Mononuclear cell (primary cell): ENCODE results near the gene CARD11. TPM values are rescaled to one million over a fixed set of nuclear protein-coding genes. Genes with fewer than 3 reads are reported as not detected.

ENCODE experiments used
- H3K27me3 ChIP-seq: 2 replicates; pipeline ENCODE4 v1.6.0; 2011; ENCODE audit warnings: low read length, control low read depth; ENCODE audit not compliant: insufficient read depth
- H3K4me1 ChIP-seq: 2 replicates; pipeline ENCODE4 v1.5.1; 2011; ENCODE audit warnings: mild to moderate bottlenecking, low read length, control low read depth; ENCODE audit not compliant: insufficient read depth
- H3K4me3 ChIP-seq: 2 replicates; pipeline ENCODE4 v1.5.1; 2011; ENCODE audit warnings: mild to moderate bottlenecking, low read length, moderate library complexity
- H3K9me3 ChIP-seq: 2 replicates; pipeline ENCODE4 v1.5.1; 2011; ENCODE audit warnings: low read depth, mild to moderate bottlenecking, control low read depth, low read length
- total RNA-seq: library from RNA; depleted of rRNA; stranded (reverse); fragments of >200 nt; gene quantifications from one replicate; pipeline ENCODE4 v1.2.3, GENCODE V29; 2012

CARD11 gene
- total RNA-seq, 1 donor = 39.1 TPM

DNA sequence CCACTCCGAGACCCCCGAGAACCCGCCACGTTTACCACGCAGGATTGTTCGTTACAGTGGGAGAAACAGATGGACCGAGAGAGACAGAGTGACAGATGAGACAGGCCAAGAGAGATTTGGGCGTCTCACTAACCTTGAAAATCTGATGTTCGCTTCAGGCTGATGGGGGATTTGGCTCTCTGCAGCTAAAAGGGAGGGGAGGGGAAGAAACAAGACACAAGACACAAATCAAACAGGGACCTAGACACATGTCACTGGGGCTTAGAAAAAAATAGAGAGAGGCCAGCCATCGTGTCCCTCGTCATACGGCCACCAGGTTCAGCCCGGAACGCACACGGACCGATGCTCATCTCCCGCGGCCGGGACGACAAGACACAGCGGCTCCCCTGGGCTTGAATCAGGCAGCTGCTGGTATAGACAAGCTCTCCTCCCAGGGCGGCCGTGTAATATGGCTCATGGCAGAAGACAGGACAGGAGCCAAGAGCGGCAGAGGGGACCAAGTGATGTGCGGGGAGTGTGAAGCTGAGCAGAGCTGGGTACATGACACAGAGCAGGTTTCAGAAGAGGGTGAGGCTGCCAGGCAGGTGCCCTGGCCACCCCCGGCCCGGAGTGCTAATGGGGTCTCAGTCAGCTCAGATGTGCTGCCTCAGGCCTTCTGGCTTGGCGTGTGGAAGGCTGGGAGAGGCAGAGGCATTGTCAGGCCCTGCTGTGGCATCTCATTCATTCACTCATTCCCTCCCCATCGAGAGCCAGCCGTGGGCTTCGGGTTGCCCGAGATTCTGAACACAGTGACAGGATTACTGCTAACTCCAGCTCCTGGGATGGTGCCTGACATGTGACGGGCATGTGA, 111.0 kb downstream of the CARD11 start:
- Histone ChIP-seq H3K27me3 (no peaks in the 10 kb centered on the region), H3K4me3 (no peak overlapping the region), H3K9me3 (no peaks in the 10 kb centered on the region), H3K4me1 (no peaks in the 10 kb centered on the region)

DNA sequence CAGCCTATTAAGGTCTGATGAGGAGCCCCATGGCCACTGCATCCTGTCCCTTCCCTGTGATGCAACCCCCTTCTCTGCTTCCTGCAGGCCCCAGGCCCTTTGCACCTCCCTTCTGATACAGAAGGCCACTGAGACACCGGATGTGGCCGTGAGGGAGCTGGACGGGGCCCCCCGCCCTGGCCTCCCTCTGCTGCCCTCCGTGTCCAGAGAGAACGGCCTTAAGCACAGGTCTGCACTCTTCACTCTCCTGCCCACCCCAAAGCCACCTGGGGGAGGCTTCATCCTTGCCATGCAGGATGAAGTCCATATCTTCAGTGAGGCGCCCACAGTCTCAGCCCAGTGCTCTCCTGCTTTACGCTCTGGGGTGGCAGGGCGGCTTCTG, 112.6 kb downstream of the CARD11 start:
- no peaks in the 10 kb centered on the region for H3K4me1 ChIP-seq
- H3K27me3 ChIP-seq = no peaks in the 10 kb centered on the region
- H3K4me3 ChIP-seq = no peak overlapping the region
- no peaks in the 10 kb centered on the region for H3K9me3 ChIP-seq

DNA sequence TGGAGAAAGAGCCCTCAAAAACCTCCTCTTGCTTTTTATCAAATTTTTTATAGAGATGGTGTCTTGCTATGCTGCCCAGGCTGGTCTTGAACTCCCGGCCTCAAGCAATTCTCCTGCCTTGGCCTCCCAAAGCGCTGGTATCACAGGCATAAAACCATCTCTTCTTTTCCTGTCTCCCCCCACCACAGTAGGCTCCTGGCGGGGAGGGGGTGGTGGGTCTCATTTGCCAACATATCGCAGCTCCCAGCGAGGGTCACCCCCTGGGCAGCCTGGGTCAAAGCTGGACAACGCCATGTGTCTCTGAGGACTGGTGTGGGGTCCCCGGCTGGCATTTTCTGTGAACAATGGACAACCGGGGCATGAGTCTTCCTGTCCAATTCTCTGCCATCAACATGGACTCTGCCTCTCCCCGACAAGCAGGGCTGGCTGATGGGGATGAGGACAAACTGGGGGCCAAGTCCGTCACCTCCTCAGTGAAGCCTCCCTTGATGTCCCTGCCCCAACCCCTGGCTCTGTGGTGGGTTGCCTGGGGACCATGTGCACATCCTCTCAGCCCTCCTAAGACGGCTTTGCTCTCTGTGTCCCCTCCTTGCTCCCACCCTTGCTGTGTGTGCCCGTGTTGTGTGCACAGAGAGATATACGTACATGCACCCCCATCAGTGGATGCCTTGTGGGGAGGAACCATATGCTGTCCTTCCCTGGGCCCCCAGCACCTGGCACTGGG, 113.2 kb downstream of the CARD11 start:
- Histone ChIP-seq H3K4me1 (no peaks in the 10 kb centered on the region), H3K27me3 (no peaks in the 10 kb centered on the region), H3K4me3 (no peak overlapping the region), H3K9me3 (no peaks in the 10 kb centered on the region)

DNA sequence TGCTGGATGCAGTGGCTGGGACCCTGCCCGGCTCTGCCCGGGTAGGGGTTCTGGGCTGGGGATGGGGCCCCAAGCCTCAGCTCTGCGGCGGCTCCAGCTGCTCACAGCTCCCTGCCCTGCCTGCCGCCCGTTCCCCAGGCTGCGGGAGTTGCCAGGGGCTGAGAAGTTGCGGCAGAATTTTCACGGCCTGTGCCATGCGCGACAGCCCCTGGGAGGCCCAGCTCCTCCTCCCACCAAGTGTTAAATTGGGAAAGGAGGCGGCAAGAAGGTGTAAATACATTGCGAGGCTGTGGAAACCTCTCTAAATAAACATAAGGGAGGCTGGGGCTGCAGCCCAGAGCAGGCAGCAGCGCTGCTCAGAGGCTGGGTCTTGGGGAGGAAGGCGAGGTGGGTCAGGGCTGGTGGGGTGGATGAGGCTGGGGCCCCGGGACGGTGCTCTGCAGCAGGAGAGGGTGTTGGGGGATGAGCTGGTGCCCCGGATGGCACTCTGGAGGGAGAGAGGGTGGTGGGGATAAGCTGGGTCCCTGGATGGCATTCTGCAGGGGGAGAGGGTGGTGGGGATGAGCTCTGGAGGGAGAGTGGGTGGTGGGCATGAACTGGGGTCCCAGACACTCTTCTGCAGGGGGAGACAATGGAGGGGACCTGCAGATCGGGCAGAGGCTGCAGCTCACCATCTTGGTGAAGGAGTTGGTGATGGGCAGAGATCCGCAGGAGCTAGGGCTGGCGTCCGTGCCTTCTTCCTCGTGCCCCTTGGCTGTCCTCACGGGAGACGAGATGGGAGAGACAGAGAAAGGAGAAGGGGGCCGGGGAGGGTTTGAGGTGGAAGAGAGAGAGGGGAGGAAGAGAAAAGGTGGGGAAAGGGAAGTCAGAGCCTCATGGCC, 114.1 kb downstream of the CARD11 start:
- no peaks in the 10 kb centered on the region for H3K9me3 ChIP-seq
- no peak overlapping the region for H3K4me3 ChIP-seq
- H3K27me3 ChIP-seq = no peaks in the 10 kb centered on the region
- no peaks in the 10 kb centered on the region for H3K4me1 ChIP-seq

DNA sequence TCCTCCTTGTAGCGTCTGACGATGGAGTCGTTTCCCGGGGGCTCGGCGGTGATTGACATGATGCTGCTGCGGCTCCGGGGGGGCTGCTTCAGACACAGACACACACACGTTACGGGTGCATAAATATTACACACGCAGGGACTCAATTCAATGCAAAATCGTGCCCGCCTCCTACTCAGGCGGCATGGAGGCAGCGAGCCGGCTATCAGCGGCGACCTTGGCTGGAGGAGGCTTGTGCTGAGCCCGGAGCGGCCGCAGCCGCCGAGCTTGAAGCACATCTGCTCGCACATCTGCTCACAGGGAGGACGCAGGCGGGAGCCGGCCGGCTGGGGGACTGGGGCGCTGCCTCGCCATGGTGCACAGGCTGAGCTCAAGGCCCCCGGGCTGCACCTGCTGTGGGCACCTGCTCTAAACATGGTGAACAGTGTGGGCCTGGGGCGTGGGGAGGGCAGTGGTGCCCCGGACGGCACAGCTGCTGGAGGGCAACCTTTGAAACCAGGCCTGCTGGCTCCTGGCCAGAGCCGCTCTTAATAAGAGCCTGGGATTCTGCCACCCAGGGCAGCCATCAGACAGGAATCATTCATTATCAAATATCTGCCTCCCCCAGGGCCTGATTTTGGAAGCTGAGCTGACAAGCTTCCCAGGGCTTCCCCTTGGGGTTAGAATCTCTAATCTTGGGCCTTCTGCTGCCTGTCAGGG, 114.9 kb downstream of the CARD11 start:
- Histone ChIP-seq H3K4me1 (no peaks in the 10 kb centered on the region), H3K4me3 (no peak overlapping the region), H3K27me3 (no peaks in the 10 kb centered on the region), H3K9me3 (no peaks in the 10 kb centered on the region)

DNA sequence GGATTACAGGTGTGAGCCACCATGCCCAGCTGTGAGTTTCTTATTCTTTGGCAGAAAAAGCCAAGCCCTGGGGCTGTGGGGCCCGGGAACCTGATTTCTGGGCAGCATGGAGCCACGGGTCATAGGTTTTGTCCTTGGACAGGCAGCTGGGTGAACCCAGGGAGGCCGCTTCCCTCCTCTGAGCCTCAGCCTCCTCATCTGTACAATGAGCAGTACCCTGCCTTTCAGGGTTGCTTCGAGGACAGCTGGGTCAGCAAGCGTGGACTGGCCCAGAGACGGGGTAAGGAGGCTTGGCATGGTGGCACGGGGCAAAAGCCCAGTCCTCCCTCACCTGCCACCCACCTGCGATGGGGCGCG, 115.4 kb downstream of the CARD11 start:
- Histone ChIP-seq H3K4me1 (no peaks in the 10 kb centered on the region), H3K4me3 (no peak overlapping the region), H3K27me3 (no peaks in the 10 kb centered on the region), H3K9me3 (no peaks in the 10 kb centered on the region)

DNA sequence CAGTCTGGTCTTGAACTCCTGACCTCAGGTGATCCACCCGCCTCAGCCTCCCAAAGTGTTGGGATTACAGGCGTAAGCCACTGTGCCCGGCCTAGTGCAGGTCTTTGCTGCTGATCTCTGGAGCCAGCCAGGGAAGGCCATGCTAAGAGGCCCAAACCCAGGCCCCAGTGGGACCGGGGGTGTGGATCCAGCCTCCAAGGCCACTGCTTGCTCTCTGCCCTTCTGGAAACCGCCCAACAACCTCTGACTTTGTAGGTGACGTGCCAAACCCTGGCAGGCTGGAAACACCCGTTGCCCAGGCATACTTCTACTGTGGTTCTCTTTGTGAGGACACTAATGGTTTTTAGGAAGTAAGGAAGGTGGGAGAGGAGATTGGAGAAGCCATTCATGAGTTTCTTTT, 116.1 kb downstream of the CARD11 start:
- H3K27me3 ChIP-seq = no peaks in the 10 kb centered on the region
- H3K4me1 ChIP-seq = no peaks in the 10 kb centered on the region
- no peaks in the 10 kb centered on the region for H3K9me3 ChIP-seq
- H3K4me3 ChIP-seq = no peak overlapping the region

DNA sequence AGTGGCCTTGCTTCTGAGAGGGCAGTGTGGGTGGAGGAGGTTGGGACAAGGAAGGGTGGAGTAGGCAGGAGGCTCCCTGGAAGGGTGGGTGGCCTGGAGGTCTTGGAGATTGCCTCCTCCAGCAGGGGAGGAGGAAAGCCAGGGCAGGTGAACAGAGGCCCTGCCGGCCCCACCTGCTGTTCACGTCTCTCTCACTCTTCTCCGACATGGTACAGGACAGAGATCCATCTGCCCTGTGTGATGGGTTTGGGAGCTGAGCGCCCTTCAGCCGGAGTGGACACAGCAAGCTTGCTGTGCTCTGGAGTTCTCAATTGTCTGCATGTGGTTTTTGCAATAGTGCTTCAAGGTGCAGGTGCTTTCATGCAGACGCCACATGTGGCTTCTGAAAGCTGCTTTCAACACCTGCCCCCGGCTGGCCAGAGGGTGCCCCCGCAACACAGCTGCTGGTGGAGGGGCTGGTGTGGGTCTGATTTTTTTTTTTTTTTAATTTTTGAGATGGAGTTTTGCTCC, 116.7 kb downstream of the CARD11 start:
- H3K9me3 ChIP-seq = no peaks in the 10 kb centered on the region
- H3K4me3 ChIP-seq = no peak overlapping the region
- H3K4me1 ChIP-seq = no peaks in the 10 kb centered on the region
- H3K27me3 ChIP-seq = no peaks in the 10 kb centered on the region

DNA sequence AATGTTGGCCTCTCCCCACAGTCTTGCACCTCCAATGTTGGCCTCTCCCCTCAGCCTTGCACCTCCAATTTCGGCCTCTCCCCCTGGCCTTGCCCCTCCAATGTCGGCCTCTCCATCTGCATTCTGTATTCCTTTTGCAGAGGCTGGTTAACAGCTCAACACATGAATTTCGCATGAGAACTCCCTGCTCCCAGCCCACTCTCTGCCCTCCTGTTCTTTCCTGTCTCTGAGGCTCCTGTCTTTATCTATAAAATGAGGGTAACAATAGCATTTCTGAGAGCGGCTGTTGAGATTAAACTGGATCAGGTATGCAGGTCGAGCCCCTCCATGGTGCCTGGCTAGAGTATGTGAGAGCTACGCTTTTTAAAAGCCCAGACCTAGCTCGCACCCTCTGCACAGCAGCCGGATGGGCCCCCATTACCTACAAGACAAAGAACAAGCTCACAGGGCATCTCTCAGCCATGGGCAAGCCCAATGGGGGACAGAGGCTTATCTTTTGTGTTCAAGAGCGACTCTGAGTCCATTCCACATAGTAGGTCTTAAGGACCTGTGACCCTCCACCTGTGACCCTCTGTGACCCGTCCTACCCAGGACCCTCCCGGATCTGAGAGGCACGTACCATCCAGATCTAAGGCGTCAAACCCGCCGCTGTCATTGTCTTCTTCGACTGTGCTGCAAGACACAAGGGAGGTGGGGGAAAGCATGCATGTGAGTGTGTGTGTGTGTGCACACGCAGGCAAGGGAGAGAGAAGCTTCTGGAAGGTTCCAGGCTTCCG, 117.4 kb downstream of the CARD11 start:
- H3K4me1 ChIP-seq = no peaks in the 10 kb centered on the region
- H3K9me3 ChIP-seq = no peaks in the 10 kb centered on the region
- no peaks in the 10 kb centered on the region for H3K27me3 ChIP-seq
- no peak overlapping the region for H3K4me3 ChIP-seq

DNA sequence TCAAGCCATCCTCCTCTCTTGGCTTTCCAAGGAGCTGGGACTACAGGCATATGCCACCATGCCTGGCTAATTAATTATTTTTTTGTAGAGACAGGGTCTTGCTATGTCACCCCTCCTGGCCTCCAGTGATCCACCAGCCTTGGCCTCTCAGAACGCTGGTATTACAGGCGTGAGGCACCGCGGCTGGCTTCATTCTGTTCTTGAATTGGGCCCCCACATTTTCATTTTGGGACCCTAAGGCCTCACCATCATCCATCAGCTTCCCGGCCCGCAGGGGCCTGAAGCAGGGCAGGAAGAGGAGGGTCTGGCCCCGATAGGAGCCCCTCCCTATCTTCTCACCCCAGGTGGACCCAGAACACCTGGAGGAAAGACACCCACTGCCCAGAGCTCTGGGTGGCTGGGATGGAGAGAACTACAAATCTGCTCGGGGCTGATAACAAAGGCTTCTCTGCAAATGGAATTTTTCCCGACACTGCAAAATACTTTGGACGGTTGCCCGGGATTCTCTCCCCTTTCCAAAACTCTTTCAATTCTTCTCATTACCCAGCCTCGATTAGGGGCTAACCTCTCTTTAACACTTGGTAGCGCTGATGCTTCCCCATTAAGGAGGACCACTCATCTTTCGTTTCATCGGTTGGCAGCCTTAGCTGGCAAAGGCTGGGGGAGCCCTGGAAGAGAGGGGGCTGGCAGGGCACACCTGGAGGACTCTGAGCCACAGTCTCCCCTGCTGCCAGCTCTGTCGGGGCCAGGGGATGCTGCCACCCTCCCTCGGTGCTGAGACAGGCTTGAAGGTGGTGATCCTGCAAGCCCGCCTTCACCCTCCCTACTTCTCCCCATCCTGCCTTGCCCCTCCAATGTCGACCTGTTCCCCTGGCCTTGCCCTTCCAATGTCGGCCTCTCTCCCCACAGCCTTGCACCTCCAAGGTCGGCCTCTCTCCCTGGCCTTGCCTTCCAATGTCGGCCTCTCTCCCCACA, 118.5 kb downstream of the CARD11 start:
- Histone ChIP-seq H3K4me1 (no peaks in the 10 kb centered on the region), H3K4me3 (no peak overlapping the region), H3K9me3 (no peaks in the 10 kb centered on the region), H3K27me3 (no peaks in the 10 kb centered on the region)

DNA sequence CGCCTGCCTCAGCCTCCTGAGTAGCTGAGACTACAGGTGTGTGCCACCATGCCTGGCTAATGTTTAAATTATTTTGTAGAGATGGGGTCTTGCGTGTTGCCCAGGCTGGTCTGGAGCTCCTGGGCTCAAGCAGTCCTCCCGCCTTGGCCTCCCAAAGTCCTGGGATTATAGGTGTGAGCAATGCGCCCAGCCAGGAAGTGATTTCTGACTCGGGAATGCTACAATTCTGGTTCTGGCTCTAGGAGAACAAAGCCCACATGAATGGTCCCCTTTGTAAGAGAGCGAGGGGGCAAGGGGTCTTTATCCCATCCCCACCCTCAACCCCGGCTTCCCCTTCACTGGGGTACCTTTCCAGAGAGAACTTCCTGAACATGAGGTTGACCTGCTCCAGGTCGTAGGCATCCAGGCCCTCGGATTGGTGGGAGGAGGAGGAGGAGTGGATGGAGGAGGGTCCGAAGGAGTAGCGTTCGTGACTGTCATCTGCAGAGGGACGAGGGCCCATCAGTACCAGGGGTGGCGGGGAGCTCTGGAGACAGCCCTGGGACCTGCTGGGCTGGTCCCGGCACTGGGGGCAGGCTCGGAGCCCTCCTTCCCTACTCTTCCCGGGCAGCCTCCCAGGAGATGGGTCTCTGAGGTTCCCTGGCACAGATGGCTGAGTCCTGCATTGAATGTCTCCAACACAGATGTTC, 119.6 kb downstream of the CARD11 start:
- H3K4me1 ChIP-seq = no peaks in the 10 kb centered on the region
- no peak overlapping the region for H3K4me3 ChIP-seq
- H3K9me3 ChIP-seq = no peaks in the 10 kb centered on the region
- no peaks in the 10 kb centered on the region for H3K27me3 ChIP-seq

DNA sequence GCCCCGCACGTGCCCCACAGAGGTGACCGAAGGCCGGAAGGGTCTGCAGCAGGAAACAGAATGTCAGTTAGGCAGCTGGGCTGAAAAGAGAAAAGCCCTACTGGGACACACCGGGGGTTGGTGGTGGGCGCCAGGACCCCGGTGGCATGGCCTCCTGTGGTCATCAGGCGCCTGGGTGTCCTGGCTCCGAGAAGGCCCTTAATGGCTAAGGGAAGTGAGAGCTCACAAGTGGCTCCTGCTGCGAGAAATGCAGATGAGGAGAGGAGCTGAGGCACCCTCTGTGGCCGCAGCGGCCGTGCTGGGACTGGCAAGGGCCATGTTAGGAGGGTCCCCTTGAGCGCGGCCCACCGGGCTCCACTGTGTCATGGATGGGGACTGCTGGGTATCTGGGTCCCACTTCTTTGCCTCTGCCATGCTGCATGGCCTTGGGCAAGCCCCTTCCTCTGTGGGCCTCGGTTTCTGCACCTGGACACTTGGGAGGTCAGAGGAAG, 120.3 kb downstream of the CARD11 start:
- Histone ChIP-seq H3K4me1 (no peaks in the 10 kb centered on the region), H3K27me3 (no peaks in the 10 kb centered on the region), H3K9me3 (no peaks in the 10 kb centered on the region), H3K4me3 (no peak overlapping the region)
